GM23248 (cell line): ENCODE results near the gene RMC1. TPM values are rescaled to one million over a fixed set of nuclear protein-coding genes. Genes with fewer than 3 reads are reported as not detected.

ENCODE experiments used
- DNase-seq: peaks from one replicate; pipeline ENCODE4 v3.0.0-alpha.2; 2015
- H2AFZ ChIP-seq: fragments of 200-600 bp; sonication (generic); 2 replicates; pipeline ENCODE4 v1.6.1; 2016; ENCODE audit warnings: antibody characterized with exemption
- H3F3A ChIP-seq: fragments of 200-600 bp; sonication (generic); 2 replicates; pipeline ENCODE4 v1.6.1; 2016; ENCODE audit warnings: mild to moderate bottlenecking, antibody characterized with exemption, mixed run types; ENCODE audit not compliant: insufficient read depth
- H3K27ac ChIP-seq: fragments of 200-600 bp; sonication (generic); 2 replicates; pipeline ENCODE4 v1.5.1; 2016; ENCODE audit warnings: mild to moderate bottlenecking
- H3K27me3 ChIP-seq: fragments of 200-600 bp; sonication (generic); replicated peaks from 2 replicates; pipeline ENCODE4 v1.6.1; 2016; ENCODE audit warnings: mild to moderate bottlenecking; ENCODE audit not compliant: insufficient read depth
- H3K36me3 ChIP-seq: fragments of 200-600 bp; sonication (generic); 2 replicates; pipeline ENCODE4 v1.6.1; 2016; ENCODE audit warnings: low read depth, mild to moderate bottlenecking
- H3K4me1 ChIP-seq: fragments of 200-600 bp; sonication (generic); 2 replicates; pipeline ENCODE4 v1.6.1; 2016; ENCODE audit warnings: mild to moderate bottlenecking; ENCODE audit not compliant: insufficient read depth
- H3K4me2 ChIP-seq: fragments of 200-600 bp; sonication (generic); one replicate; pipeline ENCODE4 v1.6.1; 2016; ENCODE audit warnings: mild to moderate bottlenecking; ENCODE audit not compliant: unreplicated experiment
- H3K4me3 ChIP-seq: fragments of 200-600 bp; sonication (generic); 2 replicates; pipeline ENCODE4 v1.5.1; 2016; ENCODE audit warnings: mild to moderate bottlenecking
- H3K79me2 ChIP-seq: fragments of 200-600 bp; sonication (generic); 2 replicates; pipeline ENCODE4 v1.6.1; 2016; ENCODE audit warnings: mild to moderate bottlenecking; ENCODE audit not compliant: insufficient read depth
- H3K9ac ChIP-seq: fragments of 200-600 bp; sonication (generic); 2 replicates; pipeline ENCODE4 v1.6.1; 2016; ENCODE audit warnings: mild to moderate bottlenecking
- H3K9me2 ChIP-seq: fragments of 200-600 bp; sonication (generic); 2 replicates; pipeline ENCODE4 v1.6.1; 2016; ENCODE audit warnings: mixed run types, mild to moderate bottlenecking, moderate library complexity; ENCODE audit not compliant: insufficient read depth
- H3K9me3 ChIP-seq: fragments of 200-600 bp; sonication (generic); one replicate; pipeline ENCODE4 v1.6.1; 2017; ENCODE audit warnings: low read depth
- H4K20me1 ChIP-seq: fragments of 200-600 bp; sonication (generic); 2 replicates; pipeline ENCODE4 v1.6.0; 2016; ENCODE audit not compliant: insufficient read depth
- EZH2 ChIP-seq: fragments of 200-600 bp; sonication (generic); IDR thresholded peaks from 2 replicates; pipeline ENCODE4 v1.6.1; 2018; ENCODE audit warnings: antibody characterized with exemption, mild to moderate bottlenecking; ENCODE audit not compliant: insufficient read depth, poor library complexity, severe bottlenecking
- EZH2phosphoT487 ChIP-seq: fragments of 200-600 bp; sonication (generic); IDR thresholded peaks from 2 replicates; pipeline ENCODE4 v1.6.1; 2018; ENCODE audit warnings: antibody characterized with exemption, moderate library complexity, mild to moderate bottlenecking, low read depth; ENCODE audit not compliant: insufficient read depth
- WGBS, 2 experiments: methylation state at CpG; one replicate each; pipeline ENCODE4 v1.1.6; 2015 to 2017; ENCODE audit warnings: low lambda C conversion rate in 2 of 2, low coverage in 1 of 2; ENCODE audit errors: missing lambda C conversion rate in 2 of 2; 5-methylcytosine and 5-hydroxymethylcytosine counted together
- in situ Hi-C: fragments of 300-500 bp; cut with MboI; formaldehyde crosslinking; loops from 2 replicates; pipeline ENCODE4 v1.15.0; 2020
- polyA plus RNA-seq: library from polyadenylated mRNA; unstranded; fragments of >200 nt; fragmentation: Nextera tagmentation; extraction: Ambion mirVana; gene quantifications from 2 replicates; pipeline ENCODE4 v1.2.1, GENCODE V29; 2016
- total RNA-seq: library from RNA; depleted of rRNA; stranded (reverse); fragments of >200 nt; shearing (Covaris generic); gene quantifications from 2 replicates; pipeline ENCODE4 v1.2.3, GENCODE V29; 2014

The RMC1 gene
- total and polyA plus RNA-seq, 2 experiments from 2014 or later = 22.1 to 22.8 TPM

- H3K9me3 ChIP-seq = no peaks in the 10 kb centered on the region
- H3K4me2 ChIP-seq = no peak overlapping the region
- peaks cover 74% of the 10 kb centered on the region for H3K36me3 ChIP-seq
- in situ Hi-C loops = no loop called here
- no peaks in the 10 kb centered on the region for H3K9me2 ChIP-seq
- H3F3A ChIP-seq = peaks cover 9% of the 10 kb centered on the region; the same call in 1 of the 2 replicates
- 97 to 98% methylated on average over 5 of the region's 5 CpGs for WGBS, 2 experiments
- no peak overlapping the region for H3K27ac ChIP-seq
- no peaks in the 10 kb centered on the region for H3K4me1 ChIP-seq
- no peak overlapping the region for H3K9ac ChIP-seq
- no peak overlapping the region for H2AFZ ChIP-seq
- no peak for DNase-seq
- H3K79me2 ChIP-seq = no peaks in the 10 kb centered on the region
- H3K4me3 ChIP-seq = no peak overlapping the region
- H4K20me1 ChIP-seq = no peaks in the 10 kb centered on the region
- no peak for TF ChIP-seq EZH2
- no peak for TF ChIP-seq EZH2phosphoT487
- no peaks in the 10 kb centered on the region for H3K27me3 ChIP-seq
These were observed 32.9 kb downstream of the RMC1 start for GRCh38 chr18:23536204-23536603.

- Histone ChIP-seq H3K4me1 (no peaks in the 10 kb centered on the region), H3K9me2 (no peaks in the 10 kb centered on the region), H3K9me3 (no peaks in the 10 kb centered on the region), H3K27ac (no peak overlapping the region), H3F3A (peaks cover 9% of the 10 kb centered on the region; the same call in 1 of the 2 replicates), H3K36me3 (peaks cover 65% of the 10 kb centered on the region), H3K9ac (no peak overlapping the region), H4K20me1 (no peaks in the 10 kb centered on the region), H3K79me2 (no peaks in the 10 kb centered on the region), H3K4me2 (no peak overlapping the region), H2AFZ (no peak overlapping the region), H3K27me3 (no peaks in the 10 kb centered on the region), H3K4me3 (no peak overlapping the region)
- TF ChIP-seq EZH2phosphoT487 (no peak), EZH2 (no peak)
- DNase-seq = no peak
- in situ Hi-C loops = no loop called here
- WGBS, 2 experiments = 99% methylated on average over 7 of the region's 7 CpGs
These were observed 34.0 kb downstream of the RMC1 start for GRCh38 chr18:23537274-23537673.

GRCh38 chr18:23538001-23538400, 34.7 kb downstream of the RMC1 start:
- no peaks in the 10 kb centered on the region for H3K79me2 ChIP-seq
- H3K4me1 ChIP-seq = no peaks in the 10 kb centered on the region
- H3K9me2 ChIP-seq = no peaks in the 10 kb centered on the region
- H3K9ac ChIP-seq = no peak overlapping the region
- no peaks in the 10 kb centered on the region for H3K9me3 ChIP-seq
- H3F3A ChIP-seq = peaks cover 9% of the 10 kb centered on the region; the same call in 1 of the 2 replicates
- no peak overlapping the region for H3K4me3 ChIP-seq
- H3K27ac ChIP-seq = no peak overlapping the region
- H3K36me3 ChIP-seq = peaks cover 65% of the 10 kb centered on the region
- WGBS, 2 experiments = 92 to 93% methylated on average over 9 of the region's 9 CpGs
- in situ Hi-C loops = no loop called here
- DNase-seq = no peak
- H2AFZ ChIP-seq = no peak overlapping the region
- H3K27me3 ChIP-seq = no peaks in the 10 kb centered on the region
- H3K4me2 ChIP-seq = no peak overlapping the region
- no peaks in the 10 kb centered on the region for H4K20me1 ChIP-seq
- no peak for TF ChIP-seq EZH2
- no peak for TF ChIP-seq EZH2phosphoT487

GRCh38 chr18:23538870-23539269, 35.6 kb downstream of the RMC1 start:
- TF ChIP-seq EZH2phosphoT487 = no peak
- no peak for TF ChIP-seq EZH2
- H3K36me3 ChIP-seq = peaks cover 71% of the 10 kb centered on the region

GRCh38 chr18:23539296-23539695, 36.0 kb downstream of the RMC1 start:
- Histone ChIP-seq H3K27me3 (no peaks in the 10 kb centered on the region), H3K4me1 (no peaks in the 10 kb centered on the region), H2AFZ (no peak overlapping the region), H3K27ac (no peak overlapping the region), H3K9me2 (no peaks in the 10 kb centered on the region), H3K79me2 (no peaks in the 10 kb centered on the region), H3K9me3 (no peaks in the 10 kb centered on the region), H3K4me2 (no peak overlapping the region), H3K9ac (no peak overlapping the region), H3K36me3 (peaks cover 75% of the 10 kb centered on the region), H3K4me3 (no peak overlapping the region), H4K20me1 (no peaks in the 10 kb centered on the region), H3F3A (0 out of 2 replicates have a peak, but pooled peaks cover 3% of the 10 kb centered on the region)
- no peak for DNase-seq
- in situ Hi-C loops = no loop called here
- TF ChIP-seq EZH2phosphoT487 (no peak), EZH2 (no peak)
- 95 to 97% methylated on average over 9 of the region's 9 CpGs for WGBS, 2 experiments

More at GRCh38 chr18:23538870-23539269, 35.6 kb downstream of the RMC1 start:
- Histone ChIP-seq H3K9me3 (no peaks in the 10 kb centered on the region), H3K79me2 (no peaks in the 10 kb centered on the region), H3F3A (0 out of 2 replicates have a peak, but pooled peaks cover 3% of the 10 kb centered on the region), H3K9me2 (no peaks in the 10 kb centered on the region), H3K9ac (no peak overlapping the region), H3K27me3 (no peaks in the 10 kb centered on the region), H2AFZ (no peak overlapping the region), H3K4me2 (no peak overlapping the region), H3K27ac (no peak overlapping the region), H4K20me1 (no peaks in the 10 kb centered on the region), H3K4me1 (no peaks in the 10 kb centered on the region), H3K4me3 (no peak overlapping the region)
- in situ Hi-C loops = no loop called here
- WGBS, 2 experiments = 62 to 65% methylated on average over 6 of the region's 6 CpGs
- DNase-seq = no peak
